ENCODE data around the gene PTTG1. TPM values are rescaled to one million over a fixed set of nuclear protein-coding genes. Genes with fewer than 3 reads are reported as not detected.

PTTG1 gene
- total and polyA plus RNA-seq, 2 donors (not counting 1 experiment from before 2014, with no cell fraction given) = 8.1 to 15.4 TPM

DNA sequence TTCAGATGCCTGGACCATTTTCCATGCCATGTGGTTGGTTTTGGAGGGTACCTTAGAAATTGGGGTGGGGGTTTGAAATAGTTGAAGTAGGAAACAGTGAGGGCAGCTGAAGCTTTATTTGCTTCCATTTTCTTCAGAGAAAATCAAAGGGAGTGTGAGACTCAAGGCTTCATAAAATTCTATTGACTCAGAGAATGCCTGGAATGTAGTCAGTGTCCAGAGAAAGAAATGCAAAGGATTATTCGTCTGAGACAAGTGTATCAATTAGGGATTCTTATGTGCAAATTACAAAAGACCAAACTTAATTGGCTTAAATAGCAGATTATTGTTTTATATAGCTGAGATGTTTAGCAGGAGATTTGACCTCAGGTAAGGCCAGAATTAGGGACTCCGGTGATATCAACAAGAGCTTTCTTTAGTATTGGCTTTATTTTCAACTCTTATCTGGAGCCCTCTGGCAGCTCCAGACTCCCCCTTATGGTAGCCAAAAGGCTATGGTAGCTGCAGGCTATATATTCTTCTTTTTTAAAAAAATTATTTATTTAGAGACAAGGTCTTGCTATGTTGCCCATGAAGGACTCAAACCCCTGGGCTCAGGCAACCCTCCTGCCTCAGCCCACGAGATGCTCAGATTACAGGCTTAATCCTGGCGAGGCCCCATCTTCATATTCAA lies 38.9 kb downstream of the PTTG1 start:
- DNase-seq (no peak), ATAC-seq (ENCODE audit: low read depth) (no peak)
- no peaks in the 10 kb centered on the region for H3K36me3 ChIP-seq (replicated peaks in 1 of 2; ENCODE audit: control extremely low read depth in 1 of 2, control insufficient read depth in 1 of 2, extremely low read depth in 1 of 2, insufficient read depth in 2 of 2, low read length in 1 of 2)
- no peak overlapping the region for H3K4me2 ChIP-seq (replicated peaks; ENCODE audit: low read depth, low read length, poor library complexity, severe bottlenecking)
- POLR2A ChIA-PET = no interaction called here
- H3K79me2 ChIP-seq (ENCODE audit: control insufficient read depth, insufficient read depth, low read length) = no peaks in the 10 kb centered on the region
- no peak overlapping the region for H3K9ac ChIP-seq (ENCODE audit: low read length)
- no peak overlapping the region for H3K4me3 ChIP-seq (ENCODE audit: control extremely low read depth in 1 of 5, extremely low read depth in 1 of 5, insufficient read depth in 1 of 5, low read depth in 2 of 5, low read length in 4 of 5)
- H3K9me3 ChIP-seq (ENCODE audit: control extremely low read depth in 1 of 3, control insufficient read depth in 2 of 3, insufficient read depth in 1 of 3, low read length in 2 of 3) = no peaks in the 10 kb centered on the region
- Mint-ChIP-seq H3K4me1 (peaks cover 18% of the 10 kb centered on the region), H3K27me3 (peaks cover under 1% of the 10 kb centered on the region), H3K27ac (no peak overlapping the region), H3K4me3 (no peak overlapping the region), H3K9me3 (ENCODE audit: insufficient read depth) (no peaks in the 10 kb centered on the region)
- WGBS (ENCODE audit: insufficient coverage) = no CpG with 5 or more reads among the region's 4 CpGs
- peaks cover 0 to 14% (median 0%) of the 10 kb centered on the region in 4 experiments for H3K27me3 ChIP-seq (replicated peaks in 1 of 4; ENCODE audit: control extremely low read depth in 1 of 4, control insufficient read depth in 3 of 4, insufficient read depth in 4 of 4, low read length in 3 of 4)
- CTCF ChIA-PET = interaction anchor here (1.6 to 2.9 kb wide), 2 partner anchors 21 to 47 kb away, joined by 3 to 37 read pairs; no protein-coding TSS in a partner anchor
- H2AFZ ChIP-seq (ENCODE audit: insufficient read depth, low read depth, low read length, poor library complexity, severe bottlenecking) = no peak overlapping the region
- H4K20me1 ChIP-seq (ENCODE audit: control insufficient read depth, insufficient read depth, low read length, poor library complexity, severe bottlenecking) = no peaks in the 10 kb centered on the region
- H3K4me1 ChIP-seq (ENCODE audit: control insufficient read depth in 2 of 2, insufficient read depth in 2 of 2, low read length in 2 of 2) = peaks cover 0 to 3% of the 10 kb centered on the region in 2 donors
- no peak overlapping the region for H3K27ac ChIP-seq (ENCODE audit: low read length in 2 of 2)
- no peak for TF ChIP-seq EZH2 (IDR thresholded peaks at IDR 0.05; ENCODE audit: borderline replicate concordance, insufficient read depth, low read depth, low read length, poor library complexity, severe bottlenecking)
- TF ChIP-seq, protein P1, sequence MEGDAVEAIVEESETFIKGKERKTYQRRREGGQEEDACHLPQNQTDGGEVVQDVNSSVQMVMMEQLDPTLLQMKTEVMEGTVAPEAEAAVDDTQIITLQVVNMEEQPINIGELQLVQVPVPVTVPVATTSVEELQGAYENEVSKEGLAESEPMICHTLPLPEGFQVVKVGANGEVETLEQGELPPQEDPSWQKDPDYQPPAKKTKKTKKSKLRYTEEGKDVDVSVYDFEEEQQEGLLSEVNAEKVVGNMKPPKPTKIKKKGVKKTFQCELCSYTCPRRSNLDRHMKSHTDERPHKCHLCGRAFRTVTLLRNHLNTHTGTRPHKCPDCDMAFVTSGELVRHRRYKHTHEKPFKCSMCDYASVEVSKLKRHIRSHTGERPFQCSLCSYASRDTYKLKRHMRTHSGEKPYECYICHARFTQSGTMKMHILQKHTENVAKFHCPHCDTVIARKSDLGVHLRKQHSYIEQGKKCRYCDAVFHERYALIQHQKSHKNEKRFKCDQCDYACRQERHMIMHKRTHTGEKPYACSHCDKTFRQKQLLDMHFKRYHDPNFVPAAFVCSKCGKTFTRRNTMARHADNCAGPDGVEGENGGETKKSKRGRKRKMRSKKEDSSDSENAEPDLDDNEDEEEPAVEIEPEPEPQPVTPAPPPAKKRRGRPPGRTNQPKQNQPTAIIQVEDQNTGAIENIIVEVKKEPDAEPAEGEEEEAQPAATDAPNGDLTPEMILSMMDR (IDR thresholded peaks at IDR 0.05) = peak; percentile 24
- intact Hi-C loops (cut with micrococcal nuclease) = no loop called here

DNA sequence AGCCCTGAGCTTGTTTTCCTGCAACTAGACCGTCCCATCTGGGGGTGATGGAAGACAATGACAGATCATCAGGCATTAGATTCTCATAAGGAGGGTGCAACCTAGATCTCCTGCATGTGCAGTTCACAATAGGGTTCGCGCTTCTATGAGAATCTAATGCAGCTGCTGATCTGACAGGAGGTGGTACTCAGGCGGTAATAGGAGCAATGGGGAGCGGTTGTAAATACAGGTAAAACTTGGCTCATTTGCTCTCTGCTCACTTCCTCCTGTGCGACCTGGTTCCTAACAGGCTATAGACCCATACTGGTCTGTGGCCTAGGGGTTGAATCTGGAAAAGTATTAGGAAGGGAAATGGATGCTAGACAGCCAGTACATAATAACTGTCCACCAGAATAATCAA lies 39.7 kb downstream of the PTTG1 start:
- Histone ChIP-seq H3K4me2 (replicated peaks; ENCODE audit: low read depth, low read length, poor library complexity, severe bottlenecking) (no peak overlapping the region), H3K9me3 (ENCODE audit: control extremely low read depth in 1 of 3, control insufficient read depth in 2 of 3, insufficient read depth in 1 of 3, low read length in 2 of 3) (no peaks in the 10 kb centered on the region), H3K27me3 (replicated peaks in 1 of 4; ENCODE audit: control extremely low read depth in 1 of 4, control insufficient read depth in 3 of 4, insufficient read depth in 4 of 4, low read length in 3 of 4) (peaks cover 0 to 15% (median 0%) of the 10 kb centered on the region in 4 experiments), H3K27ac (ENCODE audit: low read length in 2 of 2) (no peak overlapping the region), H2AFZ (ENCODE audit: insufficient read depth, low read depth, low read length, poor library complexity, severe bottlenecking) (no peak overlapping the region), H3K36me3 (replicated peaks in 1 of 2; ENCODE audit: control extremely low read depth in 1 of 2, control insufficient read depth in 1 of 2, extremely low read depth in 1 of 2, insufficient read depth in 2 of 2, low read length in 1 of 2) (no peaks in the 10 kb centered on the region), H3K4me3 (ENCODE audit: control extremely low read depth in 1 of 5, extremely low read depth in 1 of 5, insufficient read depth in 1 of 5, low read depth in 2 of 5, low read length in 4 of 5) (no peak overlapping the region), H3K9ac (ENCODE audit: low read length) (no peak overlapping the region), H4K20me1 (ENCODE audit: control insufficient read depth, insufficient read depth, low read length, poor library complexity, severe bottlenecking) (no peaks in the 10 kb centered on the region), H3K4me1 (ENCODE audit: control insufficient read depth in 2 of 2, insufficient read depth in 2 of 2, low read length in 2 of 2) (peaks cover 2 to 5% of the 10 kb centered on the region in 2 donors), H3K79me2 (ENCODE audit: control insufficient read depth, insufficient read depth, low read length) (no peaks in the 10 kb centered on the region)
- no peak overlapping the region for H3K27ac Mint-ChIP-seq
- ChIA-PET CTCF (interaction anchor here (2.9 kb wide), 1 partner anchor 22 kb away, joined by 37 read pairs; no protein-coding TSS in a partner anchor), POLR2A (no interaction called here)
- no peak for TF ChIP-seq EZH2 (IDR thresholded peaks at IDR 0.05; ENCODE audit: borderline replicate concordance, insufficient read depth, low read depth, low read length, poor library complexity, severe bottlenecking)
- TF ChIP-seq, protein P1 (IDR thresholded peaks at IDR 0.05) = no peak
- no peaks in the 10 kb centered on the region for H3K27me3 Mint-ChIP-seq
- 80% methylated on average over 5 of the region's 6 CpGs for WGBS (ENCODE audit: insufficient coverage)
- ATAC-seq (ENCODE audit: low read depth) = no peak
- no peak overlapping the region for H3K4me3 Mint-ChIP-seq
- no peak for DNase-seq
- H3K4me1 Mint-ChIP-seq = peaks cover 20% of the 10 kb centered on the region
- intact Hi-C loops (cut with micrococcal nuclease) = no loop called here
- no peaks in the 10 kb centered on the region for H3K9me3 Mint-ChIP-seq (ENCODE audit: insufficient read depth)

Measured in B cell (primary cell).